Omental fat pad (tissue), 4 donors: ENCODE results near the gene DDX46. TPM values are rescaled to one million over a fixed set of nuclear protein-coding genes. Genes with fewer than 3 reads are reported as not detected.
"Not testable (repeated sequence)": the region's sequence is repeated elsewhere in the genome, so short reads cannot be mapped to it uniquely, and the experiment has no call there.

Source experiments
- ATAC-seq: fragments of 150-250 bp; one replicate; pipeline ENCODE4 v1.9.1; 2016; ENCODE audit warnings: mild to moderate bottlenecking, moderate library complexity; ENCODE audit not compliant: low FRiP score
- DNase-seq: peaks from one replicate; pipeline ENCODE4 v3.0.0-alpha.2; 2019; ENCODE audit warnings: low spot score
- total RNA-seq, 4 donors: library from RNA; depleted of rRNA; stranded (reverse); fragments of >200 nt; gene quantifications; one replicate each; pipeline ENCODE4 v1.1.0, GENCODE V29; 2016
- TF ChIP-seq, protein P1 (sequence below), 3 donors: fragments of 450-650 bp; IDR thresholded peaks; one replicate each; pipeline ENCODE4 v1.5.1; 2016 to 2017; ENCODE audit warnings: antibody characterized with exemption in 3 of 3, mild to moderate bottlenecking in 3 of 3, moderate library complexity in 2 of 3

The DDX46 gene
- total RNA-seq, 4 donors from 2014 or later = 29.4 to 48.5 (median 39.3) TPM

DNA sequence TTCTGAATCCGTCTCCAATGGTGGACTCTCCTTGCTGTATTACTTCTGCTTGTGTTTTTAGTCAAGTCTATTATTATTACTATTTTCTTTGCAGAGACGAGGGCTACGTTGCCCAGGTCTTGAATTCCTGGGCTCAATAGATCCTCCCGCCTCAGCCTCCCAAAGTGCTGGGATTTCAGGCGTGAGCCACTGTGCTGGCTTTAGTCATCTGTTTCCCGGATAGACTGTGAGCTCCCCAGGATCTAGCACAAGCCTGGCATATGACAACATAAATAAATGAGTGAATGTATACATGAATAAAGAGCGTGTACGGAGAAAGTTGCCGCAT is 439 bp upstream of the DDX46 start:
- ATAC-seq = peak; percentile 60
- TF ChIP-seq, protein P1, sequence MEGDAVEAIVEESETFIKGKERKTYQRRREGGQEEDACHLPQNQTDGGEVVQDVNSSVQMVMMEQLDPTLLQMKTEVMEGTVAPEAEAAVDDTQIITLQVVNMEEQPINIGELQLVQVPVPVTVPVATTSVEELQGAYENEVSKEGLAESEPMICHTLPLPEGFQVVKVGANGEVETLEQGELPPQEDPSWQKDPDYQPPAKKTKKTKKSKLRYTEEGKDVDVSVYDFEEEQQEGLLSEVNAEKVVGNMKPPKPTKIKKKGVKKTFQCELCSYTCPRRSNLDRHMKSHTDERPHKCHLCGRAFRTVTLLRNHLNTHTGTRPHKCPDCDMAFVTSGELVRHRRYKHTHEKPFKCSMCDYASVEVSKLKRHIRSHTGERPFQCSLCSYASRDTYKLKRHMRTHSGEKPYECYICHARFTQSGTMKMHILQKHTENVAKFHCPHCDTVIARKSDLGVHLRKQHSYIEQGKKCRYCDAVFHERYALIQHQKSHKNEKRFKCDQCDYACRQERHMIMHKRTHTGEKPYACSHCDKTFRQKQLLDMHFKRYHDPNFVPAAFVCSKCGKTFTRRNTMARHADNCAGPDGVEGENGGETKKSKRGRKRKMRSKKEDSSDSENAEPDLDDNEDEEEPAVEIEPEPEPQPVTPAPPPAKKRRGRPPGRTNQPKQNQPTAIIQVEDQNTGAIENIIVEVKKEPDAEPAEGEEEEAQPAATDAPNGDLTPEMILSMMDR (IDR thresholded peaks at IDR 0.05) = no peak
- no peak for DNase-seq

DNA sequence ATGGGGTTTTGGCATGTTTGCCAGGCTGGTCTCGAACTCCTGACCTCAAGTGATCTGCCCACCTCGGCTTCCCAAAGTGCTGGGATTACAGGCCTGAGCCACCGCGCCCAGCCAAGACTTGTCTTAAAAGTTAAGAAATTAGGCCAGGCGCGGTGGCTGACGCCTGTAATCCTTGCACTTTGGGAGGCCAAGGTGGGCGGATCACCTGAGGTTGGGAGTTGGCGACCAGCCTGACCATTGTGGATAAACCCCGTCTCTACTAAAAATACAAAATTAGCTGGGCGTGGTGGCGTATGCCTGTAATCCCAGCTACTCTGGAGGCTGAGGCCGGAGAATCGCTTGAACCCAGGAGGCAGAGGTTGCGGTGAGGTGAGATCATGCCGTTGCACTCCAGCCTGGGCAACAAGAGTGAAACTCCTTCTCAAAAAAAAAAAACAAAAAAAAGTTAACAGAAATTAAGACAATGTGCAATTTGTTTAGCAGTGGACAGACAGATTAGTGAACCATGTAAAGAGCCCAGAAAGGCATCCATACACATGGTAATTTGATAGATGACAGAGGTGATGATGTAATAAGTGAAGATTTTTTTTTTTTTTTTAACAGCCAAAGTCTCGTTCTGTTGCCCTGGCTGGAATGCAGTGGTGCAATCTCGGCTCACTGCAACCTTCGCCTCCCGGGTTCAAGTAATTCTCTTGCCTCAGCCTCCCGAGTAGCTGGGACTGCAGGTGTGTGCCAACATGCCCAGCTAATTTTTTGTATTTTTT is 9.1 kb downstream of the DDX46 start:
- not testable (repeated sequence) for ATAC-seq

DNA sequence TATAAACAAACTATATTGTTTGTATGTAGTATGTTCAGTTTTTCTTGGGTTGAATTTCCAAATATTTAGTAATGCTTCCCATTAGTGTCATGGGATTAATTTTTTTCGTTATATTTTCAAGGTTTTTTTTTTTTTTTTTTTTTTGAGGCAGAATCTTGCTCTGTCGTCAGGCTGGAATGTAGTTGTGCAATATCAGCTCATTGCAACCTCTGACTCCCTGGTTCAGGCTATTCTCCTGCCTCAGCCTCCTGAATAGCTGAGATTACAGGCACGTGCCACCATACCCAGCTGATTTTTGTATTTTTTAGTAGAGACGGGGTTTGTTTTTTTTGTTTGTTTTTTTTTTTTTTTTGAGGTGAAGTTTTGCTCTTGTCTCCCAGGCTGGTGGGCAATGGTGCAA is 10.6 kb downstream of the DDX46 start:
- DNase-seq (no peak), ATAC-seq (no peak)
- TF ChIP-seq, protein P1 (IDR thresholded peaks at IDR 0.05) = no peak

More for the DNA sequence above, 9.1 kb downstream of the DDX46 start:
- DNase-seq = not testable (repeated sequence)

DNA sequence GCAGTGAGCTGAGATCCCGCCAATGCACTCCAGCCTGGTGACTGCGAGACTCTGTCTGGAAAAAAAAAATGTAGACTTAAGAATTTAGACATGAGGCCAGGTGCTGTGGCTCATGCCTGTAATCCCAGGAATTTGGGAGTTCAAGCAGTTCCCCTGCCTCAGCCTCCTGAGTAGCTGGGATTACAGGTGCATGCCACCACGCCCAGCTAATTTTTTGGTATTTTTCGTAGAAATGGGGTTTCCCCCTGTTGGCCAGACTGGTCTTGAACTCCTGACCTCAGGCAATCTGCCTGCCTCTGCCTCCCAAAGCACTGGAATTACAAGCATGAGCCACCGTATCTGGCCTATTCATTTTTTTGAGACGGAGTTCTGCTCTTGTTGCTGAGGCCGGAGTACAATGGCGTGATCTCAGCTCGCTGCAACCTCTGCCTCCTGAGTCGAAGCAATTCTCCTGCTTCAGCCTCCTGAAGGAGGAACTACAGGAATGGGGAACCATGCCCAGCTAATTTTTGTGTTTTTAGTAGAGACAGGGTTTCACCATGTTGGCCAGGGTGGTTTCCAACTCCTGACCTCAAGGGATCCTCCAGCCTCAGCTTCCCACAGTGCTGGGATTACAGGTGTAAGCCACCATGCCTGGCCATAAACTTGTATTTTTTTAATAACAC is 14.0 kb downstream of the DDX46 start:
- no peak for ATAC-seq
- TF ChIP-seq, protein P1 (IDR thresholded peaks at IDR 0.05) = no peak
- no peak for DNase-seq

DNA sequence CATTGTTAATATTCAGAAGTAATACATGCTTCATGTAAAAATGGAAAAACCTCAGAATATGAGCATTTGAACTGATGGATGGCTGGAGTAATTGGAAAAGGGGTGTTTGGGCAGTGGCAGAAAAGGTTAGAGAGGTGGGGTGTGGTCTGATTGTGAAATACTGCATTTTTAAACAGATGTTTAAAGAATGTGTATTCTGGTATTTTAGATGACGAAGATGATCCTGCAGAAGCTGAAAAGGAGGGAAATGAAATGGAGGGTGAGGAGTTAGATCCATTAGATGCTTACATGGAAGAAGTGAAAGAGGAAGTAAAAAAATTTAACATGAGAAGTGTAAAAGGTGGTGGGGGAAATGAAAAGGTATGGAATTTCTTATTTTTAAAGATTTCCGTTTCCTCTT is 18.8 kb downstream of the DDX46 start:
- DNase-seq (no peak), ATAC-seq (no peak)
- TF ChIP-seq, protein P1 (IDR thresholded peaks at IDR 0.05) = no peak

DNA sequence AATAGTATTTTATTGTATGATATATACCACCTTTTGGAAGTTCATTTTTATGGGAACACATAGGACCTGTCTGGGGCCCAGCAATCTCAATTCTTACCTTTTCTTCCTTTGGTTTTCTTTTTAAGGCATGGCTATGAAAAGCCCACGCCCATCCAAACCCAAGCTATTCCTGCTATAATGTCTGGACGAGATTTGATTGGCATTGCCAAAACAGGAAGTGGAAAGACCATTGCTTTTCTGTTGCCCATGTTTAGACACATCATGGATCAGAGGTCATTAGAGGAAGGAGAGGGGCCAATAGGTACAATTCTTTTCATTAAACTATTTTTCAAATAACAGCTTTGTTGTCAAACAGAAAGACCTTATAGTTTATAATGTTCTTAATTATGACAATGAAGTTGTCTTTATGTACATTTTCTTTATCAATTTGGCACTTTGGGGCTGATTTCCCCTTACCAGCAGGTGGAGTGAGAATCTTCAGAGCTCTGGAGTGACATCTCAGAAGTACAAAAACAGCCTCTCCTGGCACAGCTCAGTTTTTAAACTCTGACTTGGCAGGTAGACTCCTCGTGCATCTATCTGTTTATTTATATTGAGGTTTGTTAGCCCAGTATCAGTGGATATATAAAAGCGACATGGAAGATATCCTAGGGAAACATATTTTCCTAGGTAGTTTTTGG is 25.8 kb downstream of the DDX46 start:
- ATAC-seq (no peak), DNase-seq (no peak)
- TF ChIP-seq, protein P1 (IDR thresholded peaks at IDR 0.05) = no peak

DNA sequence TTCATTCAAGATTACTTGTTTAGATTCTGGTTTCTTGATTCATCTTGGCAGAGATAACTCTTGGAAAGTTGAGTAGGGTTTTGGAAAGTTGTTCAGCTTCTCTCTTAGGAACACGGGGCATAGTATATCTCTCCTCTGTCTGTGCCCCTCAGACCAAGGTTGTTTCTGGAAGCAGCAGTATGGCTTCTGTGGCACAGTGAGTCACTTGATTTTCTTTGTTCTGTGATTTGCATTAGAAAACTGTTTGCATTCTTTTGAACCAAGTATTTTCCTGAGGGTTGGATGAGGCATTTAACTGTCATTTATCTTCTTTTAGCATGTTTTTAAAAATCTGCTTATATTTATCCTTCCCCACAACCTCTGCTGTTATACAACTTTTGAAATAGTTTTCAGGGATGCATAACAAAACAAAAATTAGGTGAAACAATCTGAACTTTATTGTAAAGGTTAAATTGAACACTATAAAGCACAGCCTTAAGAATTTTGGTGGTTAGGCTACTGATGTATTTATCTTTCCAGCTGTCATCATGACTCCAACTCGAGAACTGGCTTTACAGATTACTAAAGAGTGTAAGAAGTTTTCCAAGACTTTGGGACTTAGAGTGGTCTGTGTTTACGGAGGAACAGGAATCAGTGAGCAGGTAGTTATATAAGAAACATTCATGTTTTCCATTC is 26.5 kb downstream of the DDX46 start:
- DNase-seq = no peak
- ATAC-seq = no peak
- TF ChIP-seq, protein P1 (IDR thresholded peaks at IDR 0.05) = no peak
